Measurements from ENCODE around the gene SPATA2L.

GRCh38 chr16:89717688-89718505 is 16.4 kb upstream of the SPATA2L start:
- TF ChIP-seq CTCF (IDR thresholded peaks at IDR 0.05; ENCODE audit: low read depth, low read length, poor library complexity, severe bottlenecking), result no peak
- TF ChIP-seq EZH2phosphoT487 (IDR thresholded peaks at IDR 0.05; ENCODE audit: borderline replicate concordance, low read length), result no peak

All from DOHH2 (cell line).